Chondrocyte (in vitro differentiated cells): ENCODE results near the gene TK1. TPM values are rescaled to one million over a fixed set of nuclear protein-coding genes. Genes with fewer than 3 reads are reported as not detected.

Source experiments
- DNase-seq: peaks from one replicate; pipeline ENCODE4 v3.0.0; 2021; ENCODE audit warnings: mixed read lengths, low spot score
- H3K27ac Mint-ChIP-seq: one replicate; pipeline ENCODE4 v1.8.0; 2021; ENCODE audit warnings: mild to moderate bottlenecking, moderate library complexity, mixed read lengths; ENCODE audit not compliant: unreplicated experiment
- H3K27me3 Mint-ChIP-seq: 2 replicates; pipeline ENCODE4 v1.8.0; 2021; ENCODE audit warnings: low read depth, mixed read lengths
- H3K36me3 Mint-ChIP-seq: 2 replicates; pipeline ENCODE4 v1.8.0; 2021; ENCODE audit warnings: low read depth, mixed read lengths
- H3K4me1 Mint-ChIP-seq: 2 replicates; pipeline ENCODE4 v1.8.0; 2021; ENCODE audit warnings: low read depth, mild to moderate bottlenecking, mixed read lengths
- H3K4me3 Mint-ChIP-seq: one replicate; pipeline ENCODE4 v1.8.0; 2021; ENCODE audit warnings: mild to moderate bottlenecking, moderate library complexity, mixed read lengths; ENCODE audit not compliant: unreplicated experiment
- H3K9me3 Mint-ChIP-seq: 2 replicates; pipeline ENCODE4 v1.8.0; 2021; ENCODE audit warnings: low read depth, mixed read lengths
- CTCF ChIP-seq: fragments of 200-600 bp; sonication (generic); IDR thresholded peaks from 2 replicates; pipeline ENCODE4 v1.5.0; 2021; ENCODE audit warnings: antibody characterized with exemption, mild to moderate bottlenecking, moderate library complexity
- total RNA-seq: library from RNA; stranded (reverse); gene quantifications from 3 replicates; pipeline ENCODE4 v1.2.1, GENCODE V29; 2021

TK1 gene
- total RNA-seq, 1 donor from 2014 or later, result 21.1 TPM

GRCh38 chr17:78151514-78152008 lies 35.3 kb downstream of the TK1 start:
- H3K4me3 Mint-ChIP-seq, result no peak overlapping the region
- no peak for DNase-seq
- no peak for TF ChIP-seq CTCF
- H3K27me3 Mint-ChIP-seq, result no peaks in the 10 kb centered on the region
- H3K27ac Mint-ChIP-seq, result no peak overlapping the region
- no peaks in the 10 kb centered on the region for H3K9me3 Mint-ChIP-seq
- no peaks in the 10 kb centered on the region for H3K36me3 Mint-ChIP-seq
- peaks cover 16% of the 10 kb centered on the region for H3K4me1 Mint-ChIP-seq

GRCh38 chr17:78148286-78149016 lies 38.4 kb downstream of the TK1 start:
- peak; percentile 60 for DNase-seq
- TF ChIP-seq CTCF, result no peak
- Mint-ChIP-seq H3K36me3 (no peaks in the 10 kb centered on the region), H3K27ac (no peak overlapping the region), H3K27me3 (no peaks in the 10 kb centered on the region), H3K4me1 (peaks cover 35% of the 10 kb centered on the region), H3K9me3 (no peaks in the 10 kb centered on the region), H3K4me3 (no peak overlapping the region)

- DNase-seq, result no peak
- Mint-ChIP-seq H3K9me3 (no peaks in the 10 kb centered on the region), H3K4me3 (no peak overlapping the region), H3K27ac (no peak overlapping the region), H3K27me3 (no peaks in the 10 kb centered on the region), H3K4me1 (peaks cover 35% of the 10 kb centered on the region), H3K36me3 (no peaks in the 10 kb centered on the region)
- no peak for TF ChIP-seq CTCF
These were observed 39.4 kb downstream of the TK1 start for GRCh38 chr17:78147315-78147998.

- Mint-ChIP-seq H3K27ac (no peak overlapping the region), H3K27me3 (no peaks in the 10 kb centered on the region)
These were observed 40.0 kb downstream of the TK1 start for GRCh38 chr17:78146881-78147280.

More at GRCh38 chr17:78146881-78147280, 40.0 kb downstream of the TK1 start:
- no peak for TF ChIP-seq CTCF
- H3K9me3 Mint-ChIP-seq, result no peaks in the 10 kb centered on the region
- H3K4me3 Mint-ChIP-seq, result no peak overlapping the region
- no peaks in the 10 kb centered on the region for H3K36me3 Mint-ChIP-seq
- peaks cover 34% of the 10 kb centered on the region for H3K4me1 Mint-ChIP-seq
- DNase-seq, result peak; percentile 62
